Activated CD8-positive, alpha-beta T cell treated with anti-CD3 and anti-CD28 coated beads for 36 hours (primary cell): ENCODE data around the gene MTFR1L. TPM values are rescaled to one million over a fixed set of nuclear protein-coding genes. Genes with fewer than 3 reads are reported as not detected.
"Not testable (repeated sequence)": the region's sequence is repeated elsewhere in the genome, so short reads cannot be mapped to it uniquely, and the experiment has no call there.

Experiments
- ATAC-seq: fragments of 200-7000 bp; cut with Tn5 transposase; one replicate; pipeline ENCODE4 v1.10.0; 2021; ENCODE audit warnings: mild to moderate bottlenecking, moderate library complexity
- CTCF ChIA-PET: fragments of 350-600 bp; sonication (Branson Sonifier 250); formaldehyde crosslinking; loops from one replicate; lab custom pipeline; 2021; ENCODE audit warnings: antibody characterized with exemption; lab: Charles Lee
- POLR2A ChIA-PET: fragments of 350-600 bp; sonication (Branson Sonifier 250); formaldehyde crosslinking; loops from one replicate; lab custom pipeline; 2021; ENCODE audit warnings: antibody characterized with exemption; lab: Charles Lee
- DNase-seq: peaks from one replicate; pipeline ENCODE4 v3.0.0-alpha.2; 2020
- H3K27ac Mint-ChIP-seq: one replicate; pipeline ENCODE4 v1.8.0; 2021; ENCODE audit warnings: mild to moderate bottlenecking, mixed read lengths
- H3K27me3 Mint-ChIP-seq: one replicate; pipeline ENCODE4 v1.8.0; 2021; ENCODE audit warnings: mixed read lengths
- H3K36me3 Mint-ChIP-seq: one replicate; pipeline ENCODE4 v1.8.0; 2021; ENCODE audit warnings: low read depth, mixed read lengths
- H3K4me1 Mint-ChIP-seq: one replicate; pipeline ENCODE4 v1.8.0; 2021; ENCODE audit warnings: low read depth, mixed read lengths
- H3K4me3 Mint-ChIP-seq: one replicate; pipeline ENCODE4 v1.8.0; 2021; ENCODE audit warnings: mild to moderate bottlenecking, moderate library complexity, mixed read lengths
- H3K9me3 Mint-ChIP-seq: one replicate; pipeline ENCODE4 v1.8.0; 2021; ENCODE audit warnings: mixed read lengths
- intact Hi-C: fragments of 100-400 bp; cut with micrococcal nuclease; formaldehyde crosslinking; loops from one replicate; pipeline ENCODE4 v1.10.0; 2022
- total RNA-seq, 2 experiments: library from RNA; stranded (reverse); gene quantifications; one replicate each; pipeline ENCODE4 v1.2.3, GENCODE V29; 2021
- TF ChIP-seq, protein P1 (sequence below): fragments of 200-600 bp; IDR thresholded peaks from one replicate; pipeline ENCODE4 v1.8.0; 2022; ENCODE audit warnings: antibody characterized with exemption, mild to moderate bottlenecking

The MTFR1L gene
- total RNA-seq, 2 experiments from 2014 or later = 25.6 to 27.4 TPM

DNA sequence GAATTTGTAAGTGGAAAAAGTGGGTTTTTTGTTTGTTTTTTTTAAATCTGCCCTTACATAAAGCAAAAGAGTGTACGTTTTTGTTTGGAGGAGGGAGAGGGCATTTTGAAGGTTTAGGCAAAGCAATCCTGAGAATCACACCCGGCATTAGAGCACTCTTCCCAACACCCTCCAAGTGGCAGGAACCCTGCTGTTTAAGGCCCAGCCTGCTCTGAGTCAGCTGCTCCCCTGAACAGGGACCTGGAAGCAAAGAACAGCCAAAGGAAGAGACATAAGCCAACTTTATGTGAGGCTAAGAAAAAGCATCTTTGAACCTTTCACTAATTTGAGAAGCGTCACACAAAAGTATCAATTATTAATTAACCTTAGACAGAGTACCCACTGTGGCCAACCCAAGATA, 16.9 kb downstream of the MTFR1L start:
- no peak for DNase-seq
- no peak overlapping the region for H3K27ac Mint-ChIP-seq
- CTCF ChIA-PET = interaction anchor here (0.9 to 1.3 kb wide), 2 partner anchors 15 to 53 kb away, joined by 3 read pairs; no protein-coding TSS in a partner anchor
- intact Hi-C loops = no loop called here
- POLR2A ChIA-PET = no interaction called here
- peaks cover 4% of the 10 kb centered on the region for H3K4me1 Mint-ChIP-seq
- H3K27me3 Mint-ChIP-seq = no peaks in the 10 kb centered on the region
- peaks cover 5% of the 10 kb centered on the region for H3K9me3 Mint-ChIP-seq
- H3K36me3 Mint-ChIP-seq = peaks cover 28% of the 10 kb centered on the region
- no peak for ATAC-seq
- TF ChIP-seq, protein P1, sequence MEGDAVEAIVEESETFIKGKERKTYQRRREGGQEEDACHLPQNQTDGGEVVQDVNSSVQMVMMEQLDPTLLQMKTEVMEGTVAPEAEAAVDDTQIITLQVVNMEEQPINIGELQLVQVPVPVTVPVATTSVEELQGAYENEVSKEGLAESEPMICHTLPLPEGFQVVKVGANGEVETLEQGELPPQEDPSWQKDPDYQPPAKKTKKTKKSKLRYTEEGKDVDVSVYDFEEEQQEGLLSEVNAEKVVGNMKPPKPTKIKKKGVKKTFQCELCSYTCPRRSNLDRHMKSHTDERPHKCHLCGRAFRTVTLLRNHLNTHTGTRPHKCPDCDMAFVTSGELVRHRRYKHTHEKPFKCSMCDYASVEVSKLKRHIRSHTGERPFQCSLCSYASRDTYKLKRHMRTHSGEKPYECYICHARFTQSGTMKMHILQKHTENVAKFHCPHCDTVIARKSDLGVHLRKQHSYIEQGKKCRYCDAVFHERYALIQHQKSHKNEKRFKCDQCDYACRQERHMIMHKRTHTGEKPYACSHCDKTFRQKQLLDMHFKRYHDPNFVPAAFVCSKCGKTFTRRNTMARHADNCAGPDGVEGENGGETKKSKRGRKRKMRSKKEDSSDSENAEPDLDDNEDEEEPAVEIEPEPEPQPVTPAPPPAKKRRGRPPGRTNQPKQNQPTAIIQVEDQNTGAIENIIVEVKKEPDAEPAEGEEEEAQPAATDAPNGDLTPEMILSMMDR = no peak
- H3K4me3 Mint-ChIP-seq = no peak overlapping the region

DNA sequence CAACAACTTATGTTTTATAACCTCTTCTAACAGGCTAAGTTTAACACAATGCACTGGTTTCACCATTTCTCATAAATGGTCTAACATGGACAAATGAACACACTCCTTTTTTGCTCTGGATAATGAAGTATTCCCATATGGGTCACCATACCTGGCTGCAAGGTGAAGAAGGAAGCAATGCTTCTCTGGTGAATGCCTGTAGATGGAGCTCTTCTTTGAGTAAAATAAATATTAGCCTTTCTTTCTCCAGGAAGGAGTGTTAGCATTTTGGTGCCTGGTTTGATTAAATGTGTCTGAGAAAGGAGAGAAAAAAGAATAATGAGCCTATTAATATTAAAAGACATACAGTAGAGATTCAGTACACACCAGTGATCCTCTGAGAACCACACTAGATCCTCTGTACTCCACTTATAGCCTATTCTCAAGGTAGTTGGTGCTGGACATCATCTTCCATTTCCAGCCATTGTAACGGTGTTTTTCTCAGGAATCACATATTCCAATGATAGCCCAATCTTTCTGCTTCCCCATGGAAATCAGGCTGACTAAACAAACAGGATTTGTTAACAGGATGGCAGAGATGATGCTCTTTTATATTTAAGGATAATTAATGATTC, 17.6 kb downstream of the MTFR1L start:
- intact Hi-C loops = no loop called here
- no peak for DNase-seq
- TF ChIP-seq, protein P1 = peak; percentile 46
- ChIA-PET POLR2A (no interaction called here), CTCF (interaction anchor here (0.9 to 1.3 kb wide), 2 partner anchors 15 to 52 kb away, joined by 3 read pairs; no protein-coding TSS in a partner anchor)
- no peak overlapping the region for H3K4me3 Mint-ChIP-seq
- peaks cover 5% of the 10 kb centered on the region for H3K9me3 Mint-ChIP-seq
- peaks cover 24% of the 10 kb centered on the region for H3K36me3 Mint-ChIP-seq
- no peak for ATAC-seq
- peaks cover under 1% of the 10 kb centered on the region for H3K4me1 Mint-ChIP-seq
- no peaks in the 10 kb centered on the region for H3K27me3 Mint-ChIP-seq
- H3K27ac Mint-ChIP-seq = no peak overlapping the region

DNA sequence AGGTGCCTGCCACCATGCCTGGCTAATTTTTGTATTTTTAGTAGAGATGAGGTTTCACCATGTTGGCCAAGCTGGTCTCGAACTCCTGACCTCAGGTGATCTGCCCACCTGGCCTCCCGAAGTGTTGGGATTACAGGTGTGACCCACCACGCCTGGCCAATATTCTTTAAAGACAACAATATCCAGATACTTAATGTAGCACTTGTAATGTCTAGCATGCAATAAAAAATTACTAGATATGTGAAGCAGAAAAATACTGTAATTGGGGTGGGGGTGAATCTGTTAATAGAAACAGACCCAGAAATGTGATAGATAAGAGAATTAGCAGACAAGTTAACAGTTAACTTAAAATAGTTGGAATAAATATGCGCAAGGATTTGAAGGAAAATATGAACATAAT, 20.1 kb downstream of the MTFR1L start:
- H3K4me3 Mint-ChIP-seq, H3K9me3 Mint-ChIP-seq, intact Hi-C loops, H3K27me3 Mint-ChIP-seq, H3K27ac Mint-ChIP-seq, DNase-seq, ATAC-seq, CTCF ChIA-PET, H3K4me1 Mint-ChIP-seq: not testable (repeated sequence)
- H3K36me3 Mint-ChIP-seq = peaks cover 16% of the 10 kb centered on the region
- POLR2A ChIA-PET = interaction anchor here (1.1 kb wide), 1 partner anchor 11 kb away, joined by 4 read pairs; no protein-coding TSS in a partner anchor

DNA sequence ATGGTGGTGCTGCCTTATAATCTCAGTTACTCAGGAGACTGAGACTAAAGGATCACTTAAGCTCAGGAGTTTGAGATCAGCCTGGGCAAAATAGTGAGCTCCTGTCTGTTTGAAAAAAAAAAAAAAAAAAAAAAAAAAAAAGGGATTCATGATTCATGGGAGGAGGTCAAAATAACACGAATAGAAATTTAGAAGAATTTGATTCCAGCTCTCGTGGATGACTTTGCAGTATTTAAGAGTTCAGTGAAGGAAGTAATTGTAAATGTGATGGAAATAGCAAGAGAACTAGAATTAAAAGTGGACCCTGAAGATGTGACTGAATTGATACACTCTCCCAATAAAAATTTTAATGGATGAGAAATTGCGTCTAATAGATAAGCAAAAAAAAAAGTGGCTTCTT, 23.7 kb downstream of the MTFR1L start:
- ATAC-seq = no peak
- Mint-ChIP-seq H3K27ac (no peak overlapping the region), H3K9me3 (peaks cover 5% of the 10 kb centered on the region), H3K4me1 (no peaks in the 10 kb centered on the region), H3K27me3 (no peaks in the 10 kb centered on the region), H3K4me3 (no peak overlapping the region), H3K36me3 (peaks cover 5% of the 10 kb centered on the region)
- TF ChIP-seq, protein P1 = no peak
- no peak for DNase-seq
- ChIA-PET CTCF (interaction anchor here (0.9 kb wide), 1 partner anchor 587 kb away, joined by 3 read pairs; no protein-coding TSS in a partner anchor), POLR2A (interaction anchor here (3.4 kb wide), 1 partner anchor 14 kb away, joined by 8 read pairs; no protein-coding TSS in a partner anchor)
- intact Hi-C loops = no loop called here

DNA sequence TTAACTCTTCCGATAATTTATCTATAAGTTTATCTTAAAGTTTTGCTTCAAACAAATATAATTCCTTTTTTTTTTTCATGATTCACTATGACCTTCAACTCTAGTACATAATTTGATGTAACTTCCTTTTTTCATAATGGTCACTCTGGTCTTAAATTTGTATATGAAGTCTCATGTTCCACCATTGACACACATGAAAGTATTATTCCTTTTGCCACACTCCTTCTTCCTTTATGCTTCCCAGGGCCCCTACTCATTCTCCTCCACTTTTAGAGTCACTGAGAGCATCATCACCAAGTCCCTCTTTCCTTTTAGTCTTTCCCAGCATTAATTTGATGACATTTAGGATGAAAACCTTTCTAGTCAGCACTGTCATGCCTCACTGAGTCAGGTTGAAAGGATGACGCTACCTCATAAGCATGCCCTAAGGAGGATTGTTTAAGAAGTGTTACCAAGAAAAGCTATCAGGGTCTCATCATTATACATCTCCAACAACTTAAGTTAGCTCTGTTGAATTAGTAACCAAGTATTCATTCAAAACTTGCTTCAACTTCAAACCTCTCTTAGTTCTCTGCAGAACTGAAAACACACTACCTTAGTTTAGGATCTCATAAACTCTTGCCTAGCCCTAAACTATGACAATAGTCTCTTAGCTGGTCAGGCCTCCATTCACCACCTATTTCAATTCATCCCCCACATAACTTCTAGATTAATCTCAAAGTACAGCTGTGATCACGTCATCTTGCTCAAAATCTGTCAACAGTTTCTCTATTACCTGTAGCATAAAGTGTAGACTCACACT, 25.0 kb downstream of the MTFR1L start:
- CTCF ChIA-PET = interaction anchor here (0.9 to 1.9 kb wide), 3 partner anchors 23 to 588 kb away, joined by 3 to 6 read pairs (median 3); no protein-coding TSS in a partner anchor
- H3K4me3 Mint-ChIP-seq = no peak overlapping the region
- intact Hi-C loops = no loop called here
- ATAC-seq = no peak
- H3K4me1 Mint-ChIP-seq = no peaks in the 10 kb centered on the region
- peaks cover 5% of the 10 kb centered on the region for H3K9me3 Mint-ChIP-seq
- POLR2A ChIA-PET = interaction anchor here (0.7 to 3.4 kb wide), 4 partner anchors 14 to 169 kb away, joined by 3 to 8 read pairs (median 4); no protein-coding TSS in a partner anchor
- H3K27me3 Mint-ChIP-seq = no peaks in the 10 kb centered on the region
- TF ChIP-seq, protein P1 = no peak
- no peak overlapping the region for H3K27ac Mint-ChIP-seq
- no peak for DNase-seq
- peaks cover 3% of the 10 kb centered on the region for H3K36me3 Mint-ChIP-seq
